NCI-H2171 treated with DMSO at 0.1 percent for 48 hours (cell line): Measurements from ENCODE around the gene ADARB1.

Source experiments
- DNase-seq: peaks from one replicate; lab custom pipeline; 2025; lab: John Stamatoyannopoulos, UW

Gene ADARB1

GRCh38 chr21:45039317-45040156, 34.8 kb upstream of the ADARB1 start:
- DNase-seq, result no peak

DNA sequence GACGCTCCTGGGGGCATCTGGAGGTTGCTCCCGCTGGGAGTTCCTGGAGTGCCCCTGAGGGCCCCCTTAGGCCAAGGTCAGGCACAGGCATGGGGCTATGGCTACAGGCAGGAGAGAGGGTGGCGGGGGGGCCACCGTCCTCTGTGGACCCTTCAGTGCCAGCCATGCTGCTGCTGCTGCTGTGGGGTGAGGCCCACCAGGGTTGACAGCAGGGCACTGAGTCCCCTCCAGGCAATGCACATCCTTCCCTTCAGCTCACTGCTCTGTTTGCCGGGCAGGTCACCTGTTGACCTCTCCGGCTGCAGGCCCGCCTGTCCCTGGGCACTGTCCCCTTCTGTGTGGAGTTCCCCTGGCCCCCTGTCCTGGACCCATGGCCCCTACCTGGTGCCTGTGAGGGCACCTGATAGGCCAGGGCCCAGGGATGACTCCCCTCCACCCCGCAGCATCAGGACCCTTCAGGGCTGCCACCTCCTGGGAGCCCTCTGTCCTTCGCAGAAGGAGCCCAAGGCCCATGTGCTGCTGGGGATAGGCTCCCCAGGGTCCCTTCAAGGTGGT, 34.1 kb upstream of the ADARB1 start:
- DNase-seq, result no peak

DNA sequence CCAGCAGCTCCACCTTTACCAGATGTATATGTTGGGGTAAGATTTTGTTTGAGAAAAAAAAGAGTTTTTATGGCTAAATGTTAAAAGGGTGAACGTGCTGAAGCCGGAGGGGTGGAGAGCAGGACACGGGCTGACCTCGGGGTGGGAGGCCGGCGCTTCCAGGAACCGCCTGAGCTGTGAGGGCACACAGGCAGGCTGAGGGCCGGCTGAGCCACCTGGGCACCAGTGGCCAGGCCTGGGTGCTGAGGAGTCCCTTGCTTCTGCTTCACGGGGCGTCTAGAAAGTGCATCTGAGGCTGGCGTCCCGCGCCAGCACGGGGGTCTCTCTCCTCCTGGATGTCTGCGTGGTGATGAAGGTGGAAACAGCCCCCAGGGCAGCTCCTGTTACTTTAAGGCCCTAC, 33.6 kb upstream of the ADARB1 start:
- no peak for DNase-seq

- no peak for DNase-seq
These were observed 33.0 kb upstream of the ADARB1 start for GRCh38 chr21:45041351-45041805.

DNA sequence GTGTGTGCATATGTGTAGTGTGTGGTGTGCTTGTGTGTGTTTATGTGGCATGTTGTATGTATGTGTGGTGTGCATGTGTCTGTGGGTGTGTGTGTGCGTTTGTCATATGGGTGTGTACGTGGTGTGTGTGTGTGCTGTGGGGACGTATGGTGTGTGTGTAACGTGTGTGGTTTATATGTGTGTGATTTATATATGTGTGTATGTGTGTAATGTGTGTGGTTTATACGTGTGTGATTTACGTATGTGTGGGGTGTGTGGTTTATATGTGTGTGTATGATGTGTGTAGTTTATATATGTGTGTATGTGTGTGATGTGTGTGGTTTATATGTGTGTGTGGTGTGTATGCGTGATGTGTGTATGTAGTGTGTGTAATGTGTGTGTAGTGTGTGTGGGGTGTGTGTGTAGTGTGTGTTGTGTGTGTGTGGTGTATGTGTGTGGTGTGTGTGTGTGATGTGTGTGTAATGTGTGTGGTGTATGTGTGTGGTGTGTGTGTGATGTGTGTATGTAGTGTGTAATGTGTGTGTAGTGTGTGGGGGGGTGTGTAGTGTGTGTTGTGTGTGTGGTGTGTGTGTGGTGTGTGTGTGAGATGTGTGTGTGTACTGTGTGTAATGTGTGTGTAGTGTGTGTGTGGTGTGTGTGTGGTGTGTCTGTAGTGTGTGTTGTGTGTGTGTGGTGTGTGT, 32.3 kb upstream of the ADARB1 start:
- DNase-seq, result no peak

DNA sequence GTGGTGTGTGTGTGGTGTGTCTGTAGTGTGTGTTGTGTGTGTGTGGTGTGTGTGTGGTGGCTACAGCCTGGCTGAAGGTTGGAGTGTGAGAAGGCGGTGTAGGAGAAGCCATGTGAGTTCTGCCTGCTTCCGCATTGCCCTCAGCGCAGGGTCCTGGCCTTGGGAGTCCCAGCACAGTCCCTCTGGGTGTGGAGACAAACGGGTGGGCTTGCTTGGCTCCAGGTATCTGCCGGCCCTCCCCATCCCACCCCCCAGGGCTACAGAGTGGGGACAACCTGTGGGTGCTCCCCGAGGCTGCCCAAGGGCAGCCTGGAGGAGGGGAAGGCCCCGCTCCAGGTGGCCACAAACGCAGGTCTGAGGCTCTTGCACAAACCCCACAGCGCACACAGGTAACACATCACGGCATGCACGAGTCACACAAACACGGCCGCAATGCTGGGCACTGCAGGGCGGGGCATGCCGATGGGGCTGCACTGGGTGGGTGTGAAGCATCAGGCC, 31.7 kb upstream of the ADARB1 start:
- DNase-seq, result no peak

DNA sequence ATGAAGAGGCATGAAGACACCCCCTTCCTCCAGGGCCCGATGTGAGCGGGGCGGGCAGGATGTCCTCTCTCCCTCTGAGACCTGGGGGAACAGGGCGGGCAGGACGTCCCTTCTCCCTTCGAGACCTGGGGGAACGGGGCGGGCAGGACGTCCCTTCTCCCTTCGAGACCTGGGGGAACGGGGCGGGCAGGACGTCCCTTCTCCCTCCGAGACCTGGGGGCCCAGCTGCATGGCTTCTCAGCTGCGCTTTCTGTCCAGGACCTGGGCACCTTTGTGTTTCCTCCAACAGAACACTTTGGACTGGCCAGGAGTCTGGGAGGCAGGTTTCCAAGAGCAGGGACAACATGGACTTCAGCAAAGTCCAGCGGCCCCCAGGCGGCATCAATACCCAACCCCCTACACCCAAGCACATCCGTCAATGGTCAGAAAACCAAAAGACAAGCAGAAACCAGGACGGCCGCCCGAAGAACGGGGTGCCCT, 30.8 kb upstream of the ADARB1 start:
- no peak for DNase-seq

DNA sequence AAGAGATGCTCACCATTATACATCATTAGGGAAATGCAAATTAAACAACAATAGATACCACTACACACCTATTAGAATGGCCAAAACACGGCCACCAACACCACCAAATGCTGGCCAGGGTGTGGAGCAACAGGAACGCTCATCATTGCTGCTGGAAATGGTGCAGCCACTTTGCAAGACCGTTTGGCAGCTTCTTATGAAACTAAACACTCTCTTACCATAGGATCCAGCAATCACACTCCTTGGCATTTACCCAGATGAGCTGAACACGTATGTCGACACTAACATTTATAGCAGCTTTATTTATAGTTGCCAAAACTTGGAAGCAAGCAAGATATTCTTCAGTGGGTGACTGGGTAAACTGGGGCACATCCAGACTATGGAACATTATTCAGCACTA, 28.9 kb upstream of the ADARB1 start:
- DNase-seq, result no peak

DNA sequence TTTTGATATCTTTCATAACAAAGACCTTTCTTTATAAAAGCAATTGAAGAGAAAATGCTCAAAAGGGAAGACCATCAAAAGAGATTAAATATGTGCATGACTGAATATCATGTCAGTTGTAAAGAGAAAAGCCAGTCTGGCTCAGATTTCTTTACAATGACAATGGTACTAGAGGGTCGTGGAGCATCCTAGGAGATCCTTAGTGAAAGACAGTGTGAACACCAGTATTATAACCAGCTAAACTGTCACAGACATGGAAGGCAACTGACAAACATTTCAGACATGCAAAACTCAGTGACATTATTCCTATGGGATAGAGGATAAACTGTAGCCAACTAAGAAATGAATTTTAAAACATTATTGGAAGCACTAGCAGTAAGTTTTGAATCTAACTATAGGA, 27.1 kb upstream of the ADARB1 start:
- no peak for DNase-seq

DNA sequence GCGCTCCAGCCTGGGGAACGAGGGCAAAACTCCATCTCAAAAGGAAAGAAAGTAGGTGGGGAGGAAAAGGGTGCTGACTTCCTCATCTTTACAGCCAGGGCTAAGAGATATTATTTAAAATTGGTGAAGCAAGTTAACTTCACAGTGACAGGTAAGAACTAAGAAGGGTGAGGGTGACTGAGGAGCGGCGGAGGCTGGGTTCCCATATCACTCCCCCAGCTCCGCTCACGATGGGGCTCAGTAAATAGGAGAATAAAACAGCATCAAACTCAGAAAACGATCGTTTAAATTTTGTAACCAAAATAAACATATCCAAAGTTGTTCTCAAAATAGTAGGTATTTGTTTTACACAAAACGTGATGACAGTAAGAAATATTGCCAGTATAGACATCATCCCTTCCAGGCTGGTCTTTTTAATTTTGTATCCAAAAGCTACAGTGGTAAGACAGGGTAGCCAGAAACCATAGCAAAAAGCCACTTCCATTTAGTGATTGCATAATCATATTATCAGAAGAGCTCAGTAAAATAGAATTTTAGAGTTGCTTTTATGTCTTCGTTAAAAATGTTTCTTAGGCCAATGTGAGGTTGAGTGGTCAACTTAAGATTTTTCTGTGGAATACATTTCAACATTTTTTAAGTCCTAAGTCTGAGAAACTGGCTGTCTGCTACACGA, 26.2 kb upstream of the ADARB1 start:
- DNase-seq, result no peak

- no peak for DNase-seq
These were observed 25.4 kb upstream of the ADARB1 start for GRCh38 chr21:45048968-45049367.

- DNase-seq, result no peak
These were observed 24.6 kb upstream of the ADARB1 start for GRCh38 chr21:45049714-45050344.

- no peak for DNase-seq
These were observed 24.0 kb upstream of the ADARB1 start for GRCh38 chr21:45050345-45050796.

GRCh38 chr21:45050797-45051489, 23.4 kb upstream of the ADARB1 start:
- no peak for DNase-seq

GRCh38 chr21:45051580-45052434, 22.6 kb upstream of the ADARB1 start:
- no peak for DNase-seq

- DNase-seq, result no peak
These were observed 21.4 kb upstream of the ADARB1 start for GRCh38 chr21:45052960-45053359.

GRCh38 chr21:45053561-45054226, 20.7 kb upstream of the ADARB1 start:
- DNase-seq, result no peak

GRCh38 chr21:45054227-45054926, 20.0 kb upstream of the ADARB1 start:
- DNase-seq, result no peak
